Hepatic stellate cell (primary cell): ENCODE data around the gene STK10.
A peak's percentile ranks its signal among the peaks of the same experiment; 100 is the strongest.

Experiments
- DNase-seq: peaks from one replicate; pipeline ENCODE4 v3.0.0; 2011; ENCODE audit warnings: low spot score

STK10 gene

DNA sequence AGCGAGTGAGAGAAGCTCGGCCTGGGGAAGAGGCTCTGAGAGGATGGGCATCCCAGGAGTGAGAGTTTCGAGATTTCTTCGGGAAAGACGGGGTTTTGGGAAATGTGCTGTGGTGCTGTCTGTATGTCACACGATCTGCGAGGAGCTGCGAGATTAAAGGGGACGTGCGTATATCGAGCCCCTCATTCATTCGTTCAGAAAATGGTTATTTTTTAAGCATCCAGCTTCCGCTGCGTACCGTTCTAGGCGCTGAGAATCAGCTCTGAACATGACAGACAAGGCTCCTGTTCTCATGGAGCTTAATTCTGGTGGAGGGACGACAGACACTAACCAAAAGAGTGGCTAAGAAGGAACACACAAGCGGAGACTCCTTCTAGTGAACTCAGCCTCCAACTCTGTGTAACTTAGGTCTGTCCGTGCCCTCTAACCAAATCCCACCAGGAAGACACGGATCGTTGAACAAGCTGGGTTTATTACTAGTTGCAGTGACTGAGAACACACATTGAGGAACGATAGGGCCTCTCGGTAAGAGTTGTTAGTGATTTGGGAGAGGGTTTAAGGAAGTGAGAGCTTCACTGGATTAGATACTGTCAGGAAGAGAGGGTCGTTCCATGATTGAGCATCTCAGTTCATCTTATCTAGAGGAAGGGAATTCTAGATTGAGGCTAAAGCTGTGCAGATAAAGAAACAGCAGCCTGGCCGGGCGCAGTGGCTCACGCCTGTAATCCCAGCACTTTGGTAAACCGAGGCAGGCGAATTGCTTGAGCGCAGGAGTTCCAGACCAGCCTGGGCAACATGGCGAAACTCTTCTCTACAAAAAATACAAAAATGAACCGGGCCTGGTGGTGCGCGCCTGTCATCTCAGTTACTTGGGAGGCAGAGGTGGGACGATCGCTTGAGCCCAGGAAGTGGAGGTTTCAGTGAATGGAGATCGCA is 180.6 kb downstream of the STK10 start:
- DNase-seq = peak; percentile 51

DNA sequence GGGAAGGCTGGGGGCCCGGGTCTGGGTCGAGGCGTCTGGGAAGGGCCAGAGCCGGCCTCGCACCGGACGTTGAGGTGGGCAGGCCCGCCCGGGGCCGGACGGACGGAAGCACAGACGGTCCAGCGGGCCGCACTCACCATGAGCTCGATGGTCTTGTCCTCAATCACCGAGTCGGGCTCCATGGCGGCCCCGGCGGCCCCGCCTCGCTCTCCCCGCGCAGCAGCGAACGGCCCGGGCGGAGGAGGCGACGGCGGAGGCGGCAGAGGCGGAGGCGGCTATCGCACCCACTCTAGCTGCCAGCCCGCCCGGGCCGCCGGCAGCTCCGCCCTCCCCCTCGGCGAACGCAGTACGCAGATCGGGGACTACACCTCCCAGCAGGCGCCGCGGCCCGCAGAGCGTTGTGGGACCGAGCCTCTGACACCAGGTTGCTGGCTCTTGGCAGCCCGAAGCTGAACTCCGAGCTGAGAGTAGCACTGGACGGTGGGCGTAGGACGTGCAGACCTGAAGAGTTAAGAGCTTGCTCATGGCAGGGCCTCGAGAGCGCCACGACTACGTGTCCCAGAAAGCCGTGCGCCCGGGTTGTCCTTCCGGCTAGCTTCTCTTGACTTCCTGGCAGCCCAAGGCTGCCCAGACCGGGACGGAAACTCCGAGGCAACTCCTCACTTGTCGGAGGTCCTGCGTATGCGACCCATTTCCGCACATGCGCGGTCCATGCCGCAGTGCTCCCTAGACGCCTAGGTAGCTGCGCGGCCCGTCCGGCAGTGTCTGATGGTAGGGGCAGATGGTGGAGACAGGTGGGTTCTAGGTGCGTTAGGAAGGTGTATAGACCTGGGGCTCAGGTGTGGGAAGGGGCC is 181.5 kb downstream of the STK10 start, which contains the start of gene FBXW11:
TSS of gene FBXW11 (minus strand) at position 318 of the 854 bp plus-strand sequence. CDS start at position 182, 136 bp downstream.
- peak; percentile 95 for DNase-seq

DNA sequence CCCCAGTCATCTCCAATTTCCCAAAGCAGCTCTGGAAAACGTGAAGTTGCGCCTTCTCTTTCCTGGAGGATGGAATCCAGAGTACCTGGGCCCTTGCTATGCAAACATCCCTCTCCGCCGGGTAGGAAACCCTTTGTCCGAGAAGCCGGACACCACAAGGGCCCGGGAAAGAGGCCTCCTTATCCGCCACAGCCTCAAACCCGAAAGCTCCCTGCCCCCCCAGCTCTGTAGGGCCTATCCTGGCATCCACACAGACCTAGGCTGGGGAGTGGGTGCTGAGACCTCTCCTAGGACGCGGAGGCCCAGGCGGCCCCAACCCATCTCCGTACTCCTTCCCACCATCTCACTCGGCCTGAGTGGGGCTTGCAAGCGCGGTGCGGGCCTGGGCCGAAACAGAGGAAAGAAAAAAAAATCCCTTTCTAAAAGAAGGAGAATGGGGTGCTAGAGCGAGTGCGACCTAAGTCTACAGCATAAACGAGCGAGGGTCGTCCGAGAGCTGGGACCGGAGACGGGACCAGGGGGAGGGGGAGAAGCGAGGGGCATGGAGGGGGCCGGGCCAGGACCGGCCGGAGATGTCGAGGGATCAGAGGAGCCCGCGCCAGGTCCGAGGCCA is 182.2 kb downstream of the STK10 start:
- peak; percentile 26 for DNase-seq

- DNase-seq = no peak
Measured at GRCh38 chr5:172004824-172005237, 183.2 kb downstream of the STK10 start.

- DNase-seq = no peak
Measured at GRCh38 chr5:172003746-172004145, 184.3 kb downstream of the STK10 start.

DNA sequence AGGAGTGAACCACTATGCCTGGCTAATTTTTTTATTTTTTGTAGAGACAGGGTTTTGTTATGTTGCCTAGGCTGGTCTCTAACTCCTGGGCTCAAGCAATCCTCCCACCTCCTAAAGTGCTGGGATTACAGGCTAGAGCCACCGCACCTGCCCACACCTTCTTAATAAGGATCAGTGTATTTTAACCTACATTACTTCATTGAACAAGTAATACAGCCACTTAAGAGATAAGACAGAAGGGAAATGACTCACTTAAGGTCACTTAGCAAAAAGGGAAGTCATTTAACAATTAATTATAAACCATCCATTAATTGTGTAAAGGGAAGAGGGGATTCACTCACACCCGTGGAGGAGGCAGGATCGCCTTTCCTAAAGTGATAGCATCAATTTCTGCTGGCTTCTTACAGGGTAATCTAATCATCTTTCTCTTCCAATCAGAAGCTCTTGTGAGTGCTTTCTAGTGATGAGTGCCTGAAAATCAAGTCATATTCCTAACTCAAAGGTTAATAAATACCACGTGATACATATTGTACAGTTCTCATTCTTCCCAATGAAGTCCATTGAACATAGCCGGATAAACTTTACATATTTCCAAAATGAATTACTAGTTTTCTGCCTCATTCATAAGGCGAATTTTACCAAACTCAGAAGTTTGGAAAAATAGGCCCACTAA is 185.0 kb downstream of the STK10 start:
- no peak for DNase-seq

DNA sequence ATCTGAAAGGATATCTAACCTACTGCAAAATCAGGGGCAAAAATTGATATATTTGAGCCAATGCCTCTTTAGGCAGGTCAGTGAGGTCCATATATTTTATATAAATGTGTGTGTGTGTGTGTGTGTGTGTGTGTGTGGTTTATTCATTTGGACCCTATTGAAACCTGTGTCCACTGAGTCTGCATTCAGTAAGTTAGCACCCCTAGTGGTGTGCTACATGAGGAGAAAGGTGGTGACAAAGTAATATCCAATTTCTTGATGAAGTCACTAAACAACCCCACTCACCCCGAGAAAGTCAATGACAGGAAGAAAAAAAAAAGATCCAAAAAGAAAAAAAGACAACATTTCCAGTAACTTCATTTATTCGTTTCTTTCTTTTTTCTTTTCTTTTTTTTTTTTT is 185.7 kb downstream of the STK10 start:
- no peak for DNase-seq

- DNase-seq = no peak
Measured at GRCh38 chr5:171999877-172000276, 188.1 kb downstream of the STK10 start.

GRCh38 chr5:171999100-171999499 is 188.9 kb downstream of the STK10 start:
- no peak for DNase-seq

- no peak for DNase-seq
Measured at GRCh38 chr5:171997011-171997410, 191.0 kb downstream of the STK10 start.

DNA sequence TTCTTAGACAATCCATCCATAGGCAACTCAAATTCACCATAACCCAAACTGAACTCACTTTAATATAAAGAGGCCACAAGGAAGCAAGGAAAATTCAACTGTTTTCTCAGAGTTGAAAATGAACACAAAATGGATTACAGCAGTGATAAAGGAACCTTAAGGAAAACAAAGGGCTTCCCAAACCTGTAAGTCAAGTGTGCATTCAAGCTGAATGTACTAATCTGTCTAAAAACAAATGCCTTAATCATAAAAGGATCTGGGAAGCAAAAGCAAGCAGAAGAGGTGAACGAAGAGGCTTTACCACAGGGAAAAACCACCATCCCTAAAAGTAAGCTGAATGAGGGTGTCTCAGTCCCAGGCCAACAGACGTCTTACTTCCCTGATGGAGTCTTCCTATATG is 195.2 kb downstream of the STK10 start:
- no peak for DNase-seq

- no peak for DNase-seq
Measured at GRCh38 chr5:171992305-171992704, 195.7 kb downstream of the STK10 start.
